GM18505 (cell line): Measurements from ENCODE around the gene AFAP1.

Experiments
- ATAC-seq: cut with Tn5 transposase; IDR thresholded peaks from one replicate; pipeline ENCODE4 v1.9.1; 2021; ENCODE audit not compliant: unreplicated experiment
- POLR2A ChIP-seq: IDR thresholded peaks from 4 replicates; pipeline ENCODE4 v1.6.1; 2011; ENCODE audit warnings: borderline replicate concordance; ENCODE audit not compliant: insufficient read depth, insufficient read length; ENCODE audit errors: extremely low read depth

The AFAP1 gene

GRCh38 chr4:7772711-7773385 is 166.8 kb downstream of the AFAP1 start:
- no peak for ATAC-seq
- no peak for TF ChIP-seq POLR2A

GRCh38 chr4:7771541-7772507 is 167.8 kb downstream of the AFAP1 start:
- no peak for TF ChIP-seq POLR2A
- peak; percentile 88 for ATAC-seq

DNA sequence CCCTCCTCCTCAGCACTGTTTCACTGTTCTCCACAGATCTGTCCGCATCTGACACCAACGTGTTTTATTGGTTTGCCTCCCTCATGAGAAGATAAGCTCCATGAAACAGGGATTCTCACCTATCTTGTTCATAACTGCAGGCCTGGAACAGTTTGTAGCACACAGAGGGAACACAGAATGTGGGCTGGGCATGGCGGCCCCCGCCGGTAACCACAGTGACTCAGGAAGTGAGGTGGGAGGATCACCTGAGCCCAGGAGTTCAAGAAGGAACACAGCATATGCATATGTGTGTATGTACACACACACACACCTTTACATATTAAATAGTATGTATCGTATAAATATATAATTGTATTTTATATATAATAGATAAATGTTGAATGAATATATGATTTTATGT is 168.6 kb downstream of the AFAP1 start:
- no peak for ATAC-seq

DNA sequence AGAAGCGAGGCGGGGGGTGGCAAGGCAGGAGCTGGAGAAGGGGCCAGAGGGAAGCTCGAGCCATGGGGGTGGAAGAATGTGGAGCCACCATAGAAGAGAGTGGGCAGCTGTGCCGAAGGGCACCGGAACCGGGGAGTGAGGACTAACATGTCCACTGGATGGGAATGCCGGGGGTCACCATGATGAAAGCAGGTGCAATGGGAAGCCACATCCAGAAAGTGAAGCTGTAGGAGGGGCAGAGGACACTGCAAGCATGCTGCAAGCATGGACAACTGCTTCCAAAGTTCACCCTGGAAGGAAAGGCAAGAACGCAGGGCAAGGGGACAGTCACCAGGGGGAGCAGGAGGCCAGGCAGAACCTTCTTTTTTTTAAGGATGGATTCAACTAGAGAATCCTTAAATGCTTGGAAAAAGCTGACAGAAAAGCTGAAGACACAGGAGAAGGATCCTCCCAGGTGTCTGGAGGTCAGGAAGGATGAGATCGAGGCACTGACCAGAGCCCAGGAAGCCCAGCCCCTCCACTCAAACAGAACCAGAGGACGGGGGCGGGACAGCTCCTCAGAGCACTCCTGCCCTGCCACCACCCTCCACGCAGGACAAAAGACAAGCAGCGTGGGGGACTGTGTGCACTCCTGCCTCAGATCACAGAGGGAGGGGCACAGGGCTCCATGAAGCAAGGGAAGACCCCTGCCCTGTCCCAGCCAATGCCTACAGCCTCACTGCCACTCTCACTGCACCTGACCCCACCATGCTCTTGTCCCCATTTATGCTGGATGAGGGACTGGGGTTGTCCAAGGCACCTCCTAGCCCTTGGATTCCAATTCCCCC is 169.2 kb downstream of the AFAP1 start:
- no peak for ATAC-seq

More for the DNA sequence above, 168.6 kb downstream of the AFAP1 start:
- TF ChIP-seq POLR2A, result no peak

GRCh38 chr4:7769396-7770223 is 170.1 kb downstream of the AFAP1 start:
- no peak for TF ChIP-seq POLR2A

More for the DNA sequence above, 169.2 kb downstream of the AFAP1 start:
- TF ChIP-seq POLR2A, result no peak

GRCh38 chr4:7768736-7769135 is 170.9 kb downstream of the AFAP1 start:
- TF ChIP-seq POLR2A, result no peak
- ATAC-seq, result no peak

More at GRCh38 chr4:7769396-7770223, 170.1 kb downstream of the AFAP1 start:
- no peak for ATAC-seq

GRCh38 chr4:7767966-7768365 is 171.7 kb downstream of the AFAP1 start:
- no peak for TF ChIP-seq POLR2A
- ATAC-seq, result no peak

DNA sequence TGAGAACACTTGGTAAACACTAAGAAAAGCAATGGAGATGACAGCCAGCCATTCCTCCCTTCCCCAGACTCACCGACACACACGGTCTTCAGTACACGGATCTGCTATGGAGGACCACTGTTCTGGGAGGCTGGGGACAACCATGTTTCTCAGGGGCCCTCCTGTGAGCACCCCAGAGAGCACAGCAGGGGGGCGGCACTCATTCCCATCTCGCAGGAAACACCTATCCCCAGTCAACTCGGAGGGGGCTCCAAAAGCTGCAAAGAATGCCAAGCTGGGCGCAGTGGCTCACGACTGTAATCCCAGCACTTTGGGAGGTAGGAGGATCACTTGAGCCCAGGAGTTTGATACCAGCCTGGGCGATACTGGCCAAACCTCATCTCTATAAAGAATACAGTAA is 172.1 kb downstream of the AFAP1 start:
- TF ChIP-seq POLR2A, result no peak
- no peak for ATAC-seq

DNA sequence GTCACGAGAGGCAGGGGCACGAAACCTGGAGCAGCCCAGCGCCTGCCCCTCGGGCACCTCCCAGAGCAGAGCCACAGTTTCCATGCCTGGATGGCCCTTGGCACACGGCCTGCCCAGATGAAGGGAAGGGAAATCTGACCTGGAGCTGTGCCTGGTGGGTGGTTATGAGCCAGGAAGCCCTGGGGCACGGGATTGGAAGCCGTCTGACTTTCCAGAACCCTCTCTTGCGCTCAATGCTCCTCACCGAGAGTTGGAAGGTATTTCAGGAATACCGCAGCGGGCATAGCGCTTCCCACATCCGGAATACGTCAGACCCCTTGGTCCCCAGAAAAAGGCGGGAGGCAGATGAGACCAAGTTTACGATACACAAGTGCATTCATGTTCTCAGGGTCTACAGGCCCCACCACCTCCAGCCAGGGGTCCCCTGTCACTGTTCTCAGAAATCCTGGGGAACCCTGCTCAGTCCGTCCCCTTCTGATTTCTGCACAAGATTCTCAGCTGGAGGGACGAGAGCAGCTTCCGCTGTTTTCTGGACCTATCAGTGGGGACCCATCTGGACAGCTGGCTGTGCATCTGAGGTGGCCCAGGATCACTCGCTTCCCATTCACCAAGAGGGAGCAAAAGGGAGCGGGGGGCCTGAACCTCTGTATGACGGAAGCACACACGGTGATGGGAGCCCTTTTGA is 172.9 kb downstream of the AFAP1 start:
- TF ChIP-seq POLR2A, result no peak
- ATAC-seq, result no peak

GRCh38 chr4:7766086-7766485 is 173.6 kb downstream of the AFAP1 start:
- no peak for ATAC-seq
- no peak for TF ChIP-seq POLR2A

DNA sequence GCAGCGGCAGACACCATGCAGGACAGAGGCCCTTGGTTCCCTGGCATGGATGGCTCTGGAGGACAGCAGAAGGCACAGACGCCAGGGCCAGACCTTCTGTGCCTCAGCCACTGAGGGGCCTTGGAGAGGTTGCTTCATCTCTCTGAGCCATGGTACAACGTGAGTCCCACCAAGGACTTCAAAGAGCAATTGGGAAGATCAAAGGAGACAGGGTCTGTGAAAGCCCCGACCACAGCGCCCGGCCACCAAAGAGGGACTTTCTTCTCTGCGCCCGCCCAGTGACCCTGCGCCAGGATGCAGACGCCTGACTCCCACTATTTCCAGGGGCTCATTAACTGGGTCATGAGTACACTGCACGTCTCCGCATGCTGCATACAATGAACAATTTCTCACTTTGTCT is 174.0 kb downstream of the AFAP1 start:
- TF ChIP-seq POLR2A, result no peak
- ATAC-seq, result no peak

GRCh38 chr4:7764466-7764865 is 175.2 kb downstream of the AFAP1 start:
- no peak for TF ChIP-seq POLR2A
- no peak for ATAC-seq

DNA sequence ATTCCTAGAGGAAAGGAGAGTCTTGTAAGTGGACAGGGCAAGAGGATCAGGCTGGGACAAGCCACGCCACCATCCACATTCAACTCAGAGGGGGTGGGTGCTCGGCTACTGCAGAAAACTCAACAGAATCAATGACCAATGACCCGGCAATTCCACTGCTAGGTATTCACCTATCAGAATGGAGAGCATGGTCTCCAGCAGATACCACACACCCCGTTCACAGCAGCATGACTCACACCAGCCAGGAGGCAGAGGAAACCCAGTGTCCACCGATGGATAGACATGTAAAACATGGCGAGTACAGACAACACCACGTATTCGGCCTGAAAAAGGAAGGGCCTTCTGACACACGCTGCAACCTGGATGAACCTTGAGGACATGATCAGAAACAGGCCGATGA is 175.9 kb downstream of the AFAP1 start:
- no peak for TF ChIP-seq POLR2A

DNA sequence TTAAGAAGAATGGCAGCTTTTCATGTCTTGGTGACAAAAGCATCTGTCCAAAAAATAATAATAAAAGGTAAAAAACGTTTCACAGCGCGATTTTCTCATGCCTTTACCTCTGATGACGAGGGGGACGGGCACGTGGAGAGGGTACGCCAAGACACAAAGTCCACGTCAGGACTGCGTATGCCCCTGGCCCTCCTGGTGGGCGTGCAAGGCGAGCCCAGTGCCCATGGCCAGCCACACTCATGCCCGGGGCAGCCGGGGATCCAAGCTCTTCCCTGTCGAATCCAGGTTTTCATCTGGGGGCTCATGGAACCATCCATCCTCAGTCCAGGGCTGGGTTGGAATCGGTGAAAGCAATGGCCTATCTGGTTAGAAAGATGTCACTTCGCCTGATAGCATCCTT is 176.6 kb downstream of the AFAP1 start:
- TF ChIP-seq POLR2A, result no peak
- ATAC-seq, result no peak

More for the DNA sequence above, 175.9 kb downstream of the AFAP1 start:
- no peak for ATAC-seq
